Spleen (tissue), 7 donors: ENCODE data around the gene PEPD.

Source experiments
- POLR2A ChIP-seq, 3 donors: fragments of 450-650 bp; IDR thresholded peaks; one replicate each; pipeline ENCODE4 v1.5.1; 2017; ENCODE audit warnings: antibody characterized with exemption in 3 of 3, mild to moderate bottlenecking in 1 of 3
- POLR2AphosphoS5 ChIP-seq, 3 donors: sonication (generic); formaldehyde crosslinking; IDR thresholded peaks; one replicate each; pipeline ENCODE4 v1.5.1; 2017; ENCODE audit warnings: antibody characterized with exemption in 3 of 3
- TF ChIP-seq, protein P1 (sequence below), 11 experiments: fragments of 200-600 bp in 7 of 11; fragments of 450-650 bp in 4 of 11; sonication (generic) in 4 of 11; IDR thresholded peaks in 8 of 11; conservative IDR thresholded peaks in 3 of 11; 1 replicate in 7 of 11; 2 replicates in 4 of 11; pipeline versions ENCODE4 v1.4.0 to v1.8.0; 2016 to 2021; ENCODE audit warnings: antibody characterized with exemption in 11 of 11, inconsistent platforms in 4 of 11, mild to moderate bottlenecking in 1 of 11
- donor health status: DM: no; HTN: no; CAD: no; lungs with moderate emphysema.
- donor health status: DM: no; HTN: no; CAD: no.
- donor health status: DM: no; HTN: no; CAD: no.

DNA sequence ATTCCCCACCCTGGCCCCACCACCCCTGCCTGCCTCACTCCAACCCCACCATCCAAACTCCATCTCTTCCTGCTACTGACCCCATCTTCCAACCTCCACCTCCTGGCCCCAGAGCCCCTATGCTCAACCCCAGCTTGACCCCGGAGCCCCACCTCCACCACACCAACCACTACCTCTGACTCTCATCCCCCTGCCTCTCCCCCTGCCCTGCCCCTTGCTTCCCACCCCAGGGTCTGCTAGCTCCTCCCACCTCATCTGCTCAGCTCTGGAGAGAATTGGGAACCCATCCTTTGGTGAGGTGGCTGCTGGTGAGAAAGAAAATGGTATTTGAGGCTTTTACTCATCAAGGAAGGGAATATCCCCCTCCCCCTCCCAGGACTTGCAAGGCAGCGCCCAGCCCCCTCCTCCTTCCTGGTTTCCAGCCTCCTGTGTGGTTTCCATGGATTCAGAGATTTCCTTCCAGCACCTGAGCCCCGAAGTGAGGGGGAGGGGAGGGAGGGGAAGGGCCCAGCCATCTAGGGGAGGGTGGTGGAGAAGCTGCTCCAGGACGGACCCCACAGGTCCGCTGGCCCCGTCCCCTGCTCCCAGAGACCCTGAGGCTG is 11.4 kb upstream of the PEPD start:
- TF ChIP-seq, protein P1, sequence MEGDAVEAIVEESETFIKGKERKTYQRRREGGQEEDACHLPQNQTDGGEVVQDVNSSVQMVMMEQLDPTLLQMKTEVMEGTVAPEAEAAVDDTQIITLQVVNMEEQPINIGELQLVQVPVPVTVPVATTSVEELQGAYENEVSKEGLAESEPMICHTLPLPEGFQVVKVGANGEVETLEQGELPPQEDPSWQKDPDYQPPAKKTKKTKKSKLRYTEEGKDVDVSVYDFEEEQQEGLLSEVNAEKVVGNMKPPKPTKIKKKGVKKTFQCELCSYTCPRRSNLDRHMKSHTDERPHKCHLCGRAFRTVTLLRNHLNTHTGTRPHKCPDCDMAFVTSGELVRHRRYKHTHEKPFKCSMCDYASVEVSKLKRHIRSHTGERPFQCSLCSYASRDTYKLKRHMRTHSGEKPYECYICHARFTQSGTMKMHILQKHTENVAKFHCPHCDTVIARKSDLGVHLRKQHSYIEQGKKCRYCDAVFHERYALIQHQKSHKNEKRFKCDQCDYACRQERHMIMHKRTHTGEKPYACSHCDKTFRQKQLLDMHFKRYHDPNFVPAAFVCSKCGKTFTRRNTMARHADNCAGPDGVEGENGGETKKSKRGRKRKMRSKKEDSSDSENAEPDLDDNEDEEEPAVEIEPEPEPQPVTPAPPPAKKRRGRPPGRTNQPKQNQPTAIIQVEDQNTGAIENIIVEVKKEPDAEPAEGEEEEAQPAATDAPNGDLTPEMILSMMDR (IDR thresholded peaks at IDR 0.05 in 8 of 11, conservative IDR thresholded peaks at IDR 0.05 in 3 of 11) = no peak
- no peak for TF ChIP-seq POLR2AphosphoS5 (IDR thresholded peaks at IDR 0.05)
- TF ChIP-seq POLR2A (IDR thresholded peaks at IDR 0.05) = no peak
